CD8-positive, alpha-beta memory T cell (primary cell): ENCODE data around the gene CDC37. TPM values are rescaled to one million over a fixed set of nuclear protein-coding genes. Genes with fewer than 3 reads are reported as not detected.

Source experiments
- CTCF ChIA-PET: fragments of 350-600 bp; sonication (Branson Sonifier 250); formaldehyde crosslinking; loops from one replicate; lab custom pipeline; 2021; ENCODE audit warnings: antibody characterized with exemption; lab: Charles Lee
- POLR2A ChIA-PET: fragments of 350-600 bp; sonication (Branson Sonifier 250); formaldehyde crosslinking; loops from one replicate; lab custom pipeline; 2021; ENCODE audit warnings: antibody characterized with exemption; lab: Charles Lee
- DNase-seq, 5 donors: peaks; one replicate each; pipeline versions ENCODE4 v3.0.0 to v3.0.0-alpha.2; 2020 to 2022; ENCODE audit warnings: mixed read lengths in 1 of 5
- H3K27ac ChIP-seq: one replicate; pipeline ENCODE4 v1.7.0; 2013; ENCODE audit warnings: low read depth, mild to moderate bottlenecking, low read length, moderate library complexity
- H3K27me3 ChIP-seq: 2 replicates; pipeline ENCODE4 v1.7.0; 2013; ENCODE audit warnings: low read length, mild to moderate bottlenecking; ENCODE audit not compliant: insufficient read depth, poor library complexity, severe bottlenecking
- H3K36me3 ChIP-seq: 2 replicates; pipeline ENCODE4 v1.7.0; 2013; ENCODE audit warnings: mild to moderate bottlenecking, low read length, moderate library complexity; ENCODE audit not compliant: insufficient read depth
- H3K4me1 ChIP-seq: 2 replicates; pipeline ENCODE4 v1.7.0; 2013; ENCODE audit warnings: mild to moderate bottlenecking, low read length, moderate library complexity; ENCODE audit not compliant: insufficient read depth
- H3K4me3 ChIP-seq: 2 replicates; pipeline ENCODE4 v1.7.0; 2013; ENCODE audit warnings: mild to moderate bottlenecking, low read length
- H3K9me3 ChIP-seq: 2 replicates; pipeline ENCODE4 v1.7.0; 2013; ENCODE audit warnings: mild to moderate bottlenecking, low read length
- H3K27ac Mint-ChIP-seq, 8 donors: one replicate each; pipeline ENCODE4 v1.8.0; 2020 to 2021; ENCODE audit warnings: mixed read lengths in 8 of 8, mild to moderate bottlenecking in 6 of 8, inconsistent platforms in 3 of 8, moderate library complexity in 3 of 8
- H3K27me3 Mint-ChIP-seq, 2 donors: one replicate each; pipeline ENCODE4 v1.8.0; 2020 to 2021; ENCODE audit warnings: mixed read lengths in 2 of 2, mild to moderate bottlenecking in 1 of 2, moderate library complexity in 1 of 2
- H3K36me3 Mint-ChIP-seq, 3 donors: one replicate each; pipeline ENCODE4 v1.8.0; 2020 to 2021; ENCODE audit warnings: mixed read lengths in 3 of 3, inconsistent platforms in 1 of 3, mild to moderate bottlenecking in 1 of 3
- H3K4me1 Mint-ChIP-seq, 3 donors: one replicate each; pipeline ENCODE4 v1.8.0; 2020 to 2021; ENCODE audit warnings: mixed read lengths in 3 of 3, inconsistent platforms in 1 of 3, mild to moderate bottlenecking in 1 of 3
- H3K4me3 Mint-ChIP-seq, 7 donors: one replicate each; pipeline ENCODE4 v1.8.0; 2020 to 2021; ENCODE audit warnings: mixed read lengths in 7 of 7, mild to moderate bottlenecking in 6 of 7, moderate library complexity in 4 of 7, inconsistent platforms in 2 of 7
- H3K9me3 Mint-ChIP-seq, 5 donors: one replicate each; pipeline ENCODE4 v1.8.0; 2020 to 2022; ENCODE audit warnings: mixed read lengths in 5 of 5, mild to moderate bottlenecking in 3 of 5, moderate library complexity in 2 of 5, inconsistent platforms in 1 of 5
- polyA plus RNA-seq: library from polyadenylated mRNA; unstranded; fragments of 300-500 nt; fragmentation: Illumina TruSeq; gene quantifications from one replicate; pipeline ENCODE4 v1.2.3, GENCODE V29; 2021
- total RNA-seq, 2 experiments: library from RNA; stranded (reverse); gene quantifications; one replicate each; pipeline ENCODE4 v1.2.3, GENCODE V29; 2021

The CDC37 gene
- 100 to 1,000 TPM; 273 to 277 TPM for total RNA-seq
- 100 TPM for polyA plus RNA-seq

GRCh38 chr19:10403137-10404021 is at the start of gene CDC37:
Gene CDC37 (minus strand): TSS chr19:10403542. CDS start chr19:10403479, 63 bp downstream.
- peaks cover 0 to 29% (median 0%) of the 10 kb centered on the region in 3 donors for H3K36me3 Mint-ChIP-seq
- CTCF ChIA-PET = interaction anchor here (0.5 to 29.2 kb wide), 15 partner anchors 9 to 298 kb away, joined by 3 to 788 read pairs (median 3); partner anchors contain the start of genes ICAM1, MRPL4, PDE4A and QTRT1
- peaks cover 0 to 11% of the 10 kb centered on the region in 2 donors for H3K27me3 Mint-ChIP-seq
- no peaks in the 10 kb centered on the region for H3K9me3 ChIP-seq
- POLR2A ChIA-PET = interaction anchor here (0.6 to 2.0 kb wide), 5 partner anchors 10 to 133 kb away, joined by 3 to 7 read pairs (median 5); partner anchors contain the start of gene TYK2
- H3K4me3 Mint-ChIP-seq = peak within 1 kb of the TSS; percentile 88 to 99 (median 96)
- H3K4me1 ChIP-seq = peaks cover 69% of the 10 kb centered on the region
- H3K27ac Mint-ChIP-seq = peak within 1 kb of the TSS; percentile 97 to 100 (median 99)
- H3K4me1 Mint-ChIP-seq = peaks cover 60 to 84% (median 70%) of the 10 kb centered on the region in 3 donors
- DNase-seq = peak; percentile 96 to 98 (median 97)
- no peaks in the 10 kb centered on the region for H3K27me3 ChIP-seq
- H3K36me3 ChIP-seq = no peaks in the 10 kb centered on the region
- peak within 1 kb of the TSS; percentile 98 for H3K27ac ChIP-seq
- H3K4me3 ChIP-seq = peak within 1 kb of the TSS; percentile 99
- H3K9me3 Mint-ChIP-seq = no peaks in the 10 kb centered on the region

GRCh38 chr19:10450853-10451609 is 47.7 kb upstream of the CDC37 start:
- H3K4me1 Mint-ChIP-seq = peaks cover 2 to 12% (median 4%) of the 10 kb centered on the region in 3 donors
- POLR2A ChIA-PET = no interaction called here
- Histone ChIP-seq H3K4me1 (no peaks in the 10 kb centered on the region), H3K27ac (no peak overlapping the region), H3K4me3 (no peak overlapping the region), H3K27me3 (no peaks in the 10 kb centered on the region), H3K9me3 (no peaks in the 10 kb centered on the region), H3K36me3 (no peaks in the 10 kb centered on the region)
- H3K27ac Mint-ChIP-seq = no peak overlapping the region
- CTCF ChIA-PET = interaction anchor here (1.3 kb wide), 1 partner anchor 16 kb away, joined by 5 read pairs; no protein-coding TSS in a partner anchor
- H3K4me3 Mint-ChIP-seq = no peak overlapping the region
- H3K9me3 Mint-ChIP-seq = no peaks in the 10 kb centered on the region
- peaks cover 0 to 22% (median 9%) of the 10 kb centered on the region in 3 donors for H3K36me3 Mint-ChIP-seq
- H3K27me3 Mint-ChIP-seq = peaks cover 0 to 2% of the 10 kb centered on the region in 2 donors
- DNase-seq = no peak

- no peak for DNase-seq
- peak overlapping the region in 1 of 8 donors; percentile 55 for H3K27ac Mint-ChIP-seq
- Histone ChIP-seq H3K27ac (no peak overlapping the region), H3K4me3 (no peak overlapping the region), H3K9me3 (no peaks in the 10 kb centered on the region), H3K27me3 (no peaks in the 10 kb centered on the region), H3K36me3 (no peaks in the 10 kb centered on the region), H3K4me1 (no peaks in the 10 kb centered on the region)
- peaks cover 2 to 12% (median 4%) of the 10 kb centered on the region in 3 donors for H3K4me1 Mint-ChIP-seq
- H3K4me3 Mint-ChIP-seq = no peak overlapping the region
- ChIA-PET CTCF (no interaction called here), POLR2A (no interaction called here)
- H3K9me3 Mint-ChIP-seq = no peaks in the 10 kb centered on the region
- peaks cover 0 to 2% of the 10 kb centered on the region in 2 donors for H3K27me3 Mint-ChIP-seq
- peaks cover 0 to 19% (median 9%) of the 10 kb centered on the region in 3 donors for H3K36me3 Mint-ChIP-seq
These were observed 47.0 kb upstream of the CDC37 start for GRCh38 chr19:10450191-10450852.

GRCh38 chr19:10449037-10449436 is 45.7 kb upstream of the CDC37 start:
- H3K27ac ChIP-seq = no peak overlapping the region
- H3K4me3 ChIP-seq = no peak overlapping the region
- no peak overlapping the region for H3K4me3 Mint-ChIP-seq
- H3K36me3 ChIP-seq = no peaks in the 10 kb centered on the region
- no peaks in the 10 kb centered on the region for H3K4me1 ChIP-seq
- H3K9me3 Mint-ChIP-seq = no peaks in the 10 kb centered on the region
- no peak for DNase-seq
- no peaks in the 10 kb centered on the region for H3K27me3 ChIP-seq
- CTCF ChIA-PET = no interaction called here
- H3K36me3 Mint-ChIP-seq = peaks cover 0 to 18% (median 9%) of the 10 kb centered on the region in 3 donors
- peaks cover 2 to 12% (median 4%) of the 10 kb centered on the region in 3 donors for H3K4me1 Mint-ChIP-seq
- H3K27me3 Mint-ChIP-seq = peaks cover 0 to 4% of the 10 kb centered on the region in 2 donors
- H3K9me3 ChIP-seq = no peaks in the 10 kb centered on the region
- H3K27ac Mint-ChIP-seq = peak overlapping the region in 1 of 8 donors; percentile 50
- POLR2A ChIA-PET = no interaction called here

- Mint-ChIP-seq H3K27me3 (peaks cover 0 to 2% of the 10 kb centered on the region in 2 donors), H3K9me3 (no peaks in the 10 kb centered on the region), H3K4me3 (no peak overlapping the region), H3K27ac (no peak overlapping the region), H3K36me3 (peaks cover 0 to 6% (median 2%) of the 10 kb centered on the region in 3 donors), H3K4me1 (peaks cover 0 to 1% (median under 1%) of the 10 kb centered on the region in 3 donors)
- CTCF ChIA-PET = no interaction called here
- Histone ChIP-seq H3K27ac (no peak overlapping the region), H3K4me1 (no peaks in the 10 kb centered on the region), H3K4me3 (no peak overlapping the region), H3K27me3 (no peaks in the 10 kb centered on the region), H3K9me3 (no peaks in the 10 kb centered on the region), H3K36me3 (no peaks in the 10 kb centered on the region)
- POLR2A ChIA-PET = no interaction called here
- no peak for DNase-seq
These were observed 39.4 kb upstream of the CDC37 start for GRCh38 chr19:10442698-10443097.

- H3K27ac ChIP-seq = no peak overlapping the region
- peaks cover 0 to 3% (median 0%) of the 10 kb centered on the region in 3 donors for H3K36me3 Mint-ChIP-seq
- H3K4me1 ChIP-seq = no peaks in the 10 kb centered on the region
- H3K27ac Mint-ChIP-seq = no peak overlapping the region
- no peaks in the 10 kb centered on the region for H3K36me3 ChIP-seq
- H3K4me3 Mint-ChIP-seq = no peak overlapping the region
- H3K27me3 Mint-ChIP-seq = peaks cover 0 to 1% of the 10 kb centered on the region in 2 donors
- H3K4me1 Mint-ChIP-seq = peaks cover 0 to 9% (median 2%) of the 10 kb centered on the region in 3 donors
- no peaks in the 10 kb centered on the region for H3K27me3 ChIP-seq
- no peaks in the 10 kb centered on the region for H3K9me3 ChIP-seq
- no peak for DNase-seq
- no peaks in the 10 kb centered on the region for H3K9me3 Mint-ChIP-seq
- H3K4me3 ChIP-seq = no peak overlapping the region
- ChIA-PET CTCF (interaction anchor here (1.2 kb wide), 1 partner anchor 41 kb away, joined by 3 read pairs; no protein-coding TSS in a partner anchor), POLR2A (no interaction called here)
These were observed 36.2 kb upstream of the CDC37 start for GRCh38 chr19:10439588-10439987.

GRCh38 chr19:10433131-10433536 is 29.8 kb upstream of the CDC37 start:
- peaks cover 4% of the 10 kb centered on the region for H3K27me3 ChIP-seq
- H3K9me3 ChIP-seq = no peaks in the 10 kb centered on the region
- Mint-ChIP-seq H3K4me3 (peak overlapping the region; percentile 10 to 81 (median 64)), H3K9me3 (peaks cover 0 to 3% (median 1%) of the 10 kb centered on the region in 5 donors), H3K36me3 (peaks cover 0 to 3% (median 0%) of the 10 kb centered on the region in 3 donors), H3K27ac (peak overlapping the region; percentile 77 to 94 (median 91)), H3K27me3 (peaks cover 5% of the 10 kb centered on the region in 2 donors), H3K4me1 (peaks cover 42 to 61% (median 44%) of the 10 kb centered on the region in 3 donors)
- no peak overlapping the region for H3K27ac ChIP-seq
- no peaks in the 10 kb centered on the region for H3K36me3 ChIP-seq
- H3K4me3 ChIP-seq = no peak overlapping the region
- CTCF ChIA-PET = interaction anchor here (28.4 kb wide), 1 partner anchor 23 kb away, joined by 788 read pairs; the partner anchor contains the start of genes CDC37 and PDE4A
- POLR2A ChIA-PET = no interaction called here
- no peak for DNase-seq
- H3K4me1 ChIP-seq = peaks cover 36% of the 10 kb centered on the region
